ENCODE data around the gene KCNQ1. TPM values are rescaled to one million over a fixed set of nuclear protein-coding genes. Genes with fewer than 3 reads are reported as not detected.

The KCNQ1 gene
- total RNA-seq, 1 donor from 2014 or later = 3.4 TPM

- Mint-ChIP-seq H3K36me3 (ENCODE audit: low read depth) (no peaks in the 10 kb centered on the region), H3K4me1 (ENCODE audit: low read depth) (no peaks in the 10 kb centered on the region), H3K27ac (no peak overlapping the region), H3K27me3 (ENCODE audit: low read depth) (no peaks in the 10 kb centered on the region), H3K4me3 (ENCODE audit: low read depth) (no peak overlapping the region), H3K9me3 (no peaks in the 10 kb centered on the region)
- DNase-seq (ENCODE audit: low spot score) = no peak
- intact Hi-C loops (cut with micrococcal nuclease) = no loop called here
These were observed 241.0 kb downstream of the KCNQ1 start for GRCh38 chr11:2685566-2686359.

- no peak overlapping the region for H3K4me3 Mint-ChIP-seq (ENCODE audit: low read depth)
- no peaks in the 10 kb centered on the region for H3K4me1 Mint-ChIP-seq (ENCODE audit: low read depth)
- DNase-seq (ENCODE audit: low spot score) = no peak
- H3K27me3 Mint-ChIP-seq (ENCODE audit: low read depth) = no peaks in the 10 kb centered on the region
- intact Hi-C loops (cut with micrococcal nuclease) = no loop called here
- no peaks in the 10 kb centered on the region for H3K9me3 Mint-ChIP-seq
- H3K27ac Mint-ChIP-seq = no peak overlapping the region
- no peaks in the 10 kb centered on the region for H3K36me3 Mint-ChIP-seq (ENCODE audit: low read depth)
These were observed 241.8 kb downstream of the KCNQ1 start for GRCh38 chr11:2686360-2687222.

GRCh38 chr11:2687223-2687530, 242.4 kb downstream of the KCNQ1 start:
- H3K36me3 Mint-ChIP-seq (ENCODE audit: low read depth) = no peaks in the 10 kb centered on the region
- intact Hi-C loops (cut with micrococcal nuclease) = no loop called here

DNA sequence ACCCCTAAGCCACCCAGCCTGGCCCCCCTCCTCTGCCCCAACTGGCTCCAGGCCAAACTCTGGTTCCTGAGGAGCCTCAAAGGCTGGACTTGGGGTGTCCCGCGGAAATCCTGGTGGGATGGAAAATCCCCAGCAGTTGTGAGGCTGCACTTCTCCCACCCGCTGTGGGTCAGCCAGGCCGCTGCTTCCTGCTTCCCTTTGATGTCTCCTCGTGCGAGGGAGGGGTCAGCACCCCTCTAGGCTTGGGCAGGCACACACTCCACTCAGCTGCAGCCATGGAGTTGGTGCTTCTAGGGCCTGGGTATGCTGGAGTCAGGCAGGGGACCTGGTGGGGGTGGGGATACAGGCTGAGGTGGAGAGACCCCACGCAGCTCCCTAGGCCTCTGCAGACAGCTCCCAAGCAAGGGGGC, 243.0 kb downstream of the KCNQ1 start:
- intact Hi-C loops (cut with micrococcal nuclease) = no loop called here
- no peaks in the 10 kb centered on the region for H3K27me3 Mint-ChIP-seq (ENCODE audit: low read depth)
- no peaks in the 10 kb centered on the region for H3K36me3 Mint-ChIP-seq (ENCODE audit: low read depth)
- H3K4me3 Mint-ChIP-seq (ENCODE audit: low read depth) = no peak overlapping the region
- no peaks in the 10 kb centered on the region for H3K9me3 Mint-ChIP-seq
- no peak overlapping the region for H3K27ac Mint-ChIP-seq
- no peak for DNase-seq (ENCODE audit: low spot score)
- H3K4me1 Mint-ChIP-seq (ENCODE audit: low read depth) = no peaks in the 10 kb centered on the region

More at GRCh38 chr11:2687223-2687530, 242.4 kb downstream of the KCNQ1 start:
- Mint-ChIP-seq H3K9me3 (no peaks in the 10 kb centered on the region), H3K27ac (no peak overlapping the region), H3K27me3 (ENCODE audit: low read depth) (no peaks in the 10 kb centered on the region), H3K4me1 (ENCODE audit: low read depth) (no peaks in the 10 kb centered on the region), H3K4me3 (ENCODE audit: low read depth) (no peak overlapping the region)
- no peak for DNase-seq (ENCODE audit: low spot score)

DNA sequence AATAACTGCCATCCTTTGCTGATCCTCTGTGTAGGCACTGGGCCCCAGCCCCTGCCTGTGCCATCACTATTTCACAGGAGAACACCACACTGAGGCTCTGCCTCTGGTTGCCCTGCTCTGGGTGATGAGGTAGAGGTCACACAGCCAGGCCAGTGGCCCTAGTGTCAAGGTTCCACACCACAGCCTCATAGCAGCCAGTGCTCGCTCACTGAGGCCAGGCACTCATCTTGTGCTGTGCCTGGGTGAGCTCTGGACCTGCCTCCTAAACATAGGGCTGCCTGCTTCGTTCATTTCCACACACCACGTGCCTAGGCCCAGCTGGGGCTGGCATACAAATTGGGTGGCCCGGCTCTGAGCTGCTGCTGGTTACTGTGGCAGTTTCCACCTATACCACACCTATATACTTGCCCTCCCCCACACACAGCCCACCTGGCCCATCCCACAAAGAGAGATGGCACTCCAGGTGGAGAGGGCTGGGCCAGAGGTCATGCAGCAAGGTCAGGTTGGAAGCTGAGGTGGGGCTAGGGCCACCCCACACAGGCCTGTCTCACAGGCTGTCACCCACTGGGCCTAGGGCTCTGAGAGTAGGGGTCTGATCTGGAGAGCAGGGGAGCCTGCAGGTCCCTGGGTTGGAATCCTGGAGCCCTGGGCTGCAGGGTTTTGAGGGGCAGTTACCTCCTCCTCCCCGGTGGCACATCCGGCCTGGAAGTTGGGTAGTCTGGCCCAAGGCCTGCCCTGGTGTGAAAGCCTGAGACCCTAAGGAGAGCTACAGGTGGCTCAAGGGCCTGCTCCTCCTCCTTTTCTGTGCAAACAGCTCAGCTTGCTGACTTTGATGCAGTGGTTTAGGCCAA, 243.8 kb downstream of the KCNQ1 start:
- H3K27ac Mint-ChIP-seq = no peak overlapping the region
- no peak for DNase-seq (ENCODE audit: low spot score)
- H3K4me3 Mint-ChIP-seq (ENCODE audit: low read depth) = no peak overlapping the region
- H3K36me3 Mint-ChIP-seq (ENCODE audit: low read depth) = no peaks in the 10 kb centered on the region
- H3K9me3 Mint-ChIP-seq = no peaks in the 10 kb centered on the region
- H3K4me1 Mint-ChIP-seq (ENCODE audit: low read depth) = no peaks in the 10 kb centered on the region
- no peaks in the 10 kb centered on the region for H3K27me3 Mint-ChIP-seq (ENCODE audit: low read depth)
- intact Hi-C loops (cut with micrococcal nuclease) = no loop called here

- intact Hi-C loops (cut with micrococcal nuclease) = loop anchor here (5.0 kb wide), 1 partner anchor 197 kb away; the partner anchor contains the start of gene CDKN1C
- no peak overlapping the region for H3K27ac Mint-ChIP-seq
- no peak for DNase-seq (ENCODE audit: low spot score)
- no peak overlapping the region for H3K4me3 Mint-ChIP-seq (ENCODE audit: low read depth)
- no peaks in the 10 kb centered on the region for H3K4me1 Mint-ChIP-seq (ENCODE audit: low read depth)
- no peaks in the 10 kb centered on the region for H3K27me3 Mint-ChIP-seq (ENCODE audit: low read depth)
- H3K9me3 Mint-ChIP-seq = no peaks in the 10 kb centered on the region
- H3K36me3 Mint-ChIP-seq (ENCODE audit: low read depth) = no peaks in the 10 kb centered on the region
These were observed 245.1 kb downstream of the KCNQ1 start for GRCh38 chr11:2689651-2690575.

DNA sequence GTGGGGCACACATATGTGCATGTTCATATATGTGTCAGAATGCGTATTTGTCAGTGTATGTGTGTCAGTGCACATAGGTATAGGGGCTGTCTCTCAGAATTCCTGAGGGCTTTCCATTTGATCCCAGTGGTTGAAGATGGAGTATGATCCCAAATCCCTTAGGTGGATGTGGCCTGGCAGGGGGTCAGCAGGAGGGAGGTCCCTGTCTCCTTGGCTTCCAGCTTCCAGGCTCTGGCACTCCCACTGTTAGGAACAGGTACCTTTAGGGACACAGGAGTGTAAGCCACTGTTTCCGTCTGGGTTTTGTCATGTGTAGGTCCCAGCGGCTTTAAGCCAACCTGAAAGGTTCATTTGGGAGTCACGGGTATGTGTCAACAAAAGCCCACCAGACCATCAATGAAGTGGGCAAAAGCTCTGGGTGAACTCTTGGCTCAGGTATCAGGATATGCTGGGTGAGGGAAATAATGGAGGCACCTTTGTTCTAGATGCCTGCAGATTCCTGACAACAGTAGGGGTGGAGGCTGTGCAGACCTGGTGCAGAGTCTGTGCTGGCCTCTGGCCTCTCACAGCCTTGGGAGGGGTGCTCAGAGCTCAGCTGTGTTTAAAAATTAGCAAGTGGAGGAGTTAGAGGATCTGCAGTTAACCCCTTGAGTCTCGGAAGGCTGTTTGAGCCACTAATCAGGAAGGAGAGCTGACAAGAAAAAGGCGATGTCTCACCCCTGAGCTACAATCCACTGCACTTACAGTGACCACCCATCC, 246.0 kb downstream of the KCNQ1 start:
- no peaks in the 10 kb centered on the region for H3K36me3 Mint-ChIP-seq (ENCODE audit: low read depth)
- no peaks in the 10 kb centered on the region for H3K4me1 Mint-ChIP-seq (ENCODE audit: low read depth)
- DNase-seq (ENCODE audit: low spot score) = no peak
- no peak overlapping the region for H3K4me3 Mint-ChIP-seq (ENCODE audit: low read depth)
- intact Hi-C loops (cut with micrococcal nuclease) = loop anchor here (5.0 kb wide), 1 partner anchor 197 kb away; the partner anchor contains the start of gene CDKN1C
- no peaks in the 10 kb centered on the region for H3K9me3 Mint-ChIP-seq
- no peaks in the 10 kb centered on the region for H3K27me3 Mint-ChIP-seq (ENCODE audit: low read depth)
- no peak overlapping the region for H3K27ac Mint-ChIP-seq

- no peak for DNase-seq (ENCODE audit: low spot score)
- no peaks in the 10 kb centered on the region for H3K4me1 Mint-ChIP-seq (ENCODE audit: low read depth)
- H3K27me3 Mint-ChIP-seq (ENCODE audit: low read depth) = no peaks in the 10 kb centered on the region
- H3K36me3 Mint-ChIP-seq (ENCODE audit: low read depth) = no peaks in the 10 kb centered on the region
- intact Hi-C loops (cut with micrococcal nuclease) = loop anchor here (5.0 kb wide), 1 partner anchor 196 kb away; the partner anchor contains the start of gene CDKN1C
- no peak overlapping the region for H3K27ac Mint-ChIP-seq
- H3K4me3 Mint-ChIP-seq (ENCODE audit: low read depth) = no peak overlapping the region
- no peaks in the 10 kb centered on the region for H3K9me3 Mint-ChIP-seq
These were observed 246.6 kb downstream of the KCNQ1 start for GRCh38 chr11:2691355-2691761.

GRCh38 chr11:2691991-2692875, 247.4 kb downstream of the KCNQ1 start:
- no peaks in the 10 kb centered on the region for H3K9me3 Mint-ChIP-seq
- no peaks in the 10 kb centered on the region for H3K4me1 Mint-ChIP-seq (ENCODE audit: low read depth)
- H3K27me3 Mint-ChIP-seq (ENCODE audit: low read depth) = no peaks in the 10 kb centered on the region
- no peak overlapping the region for H3K4me3 Mint-ChIP-seq (ENCODE audit: low read depth)
- DNase-seq (ENCODE audit: low spot score) = no peak
- intact Hi-C loops (cut with micrococcal nuclease) = loop anchor here (5.0 kb wide), 1 partner anchor 195 kb away; the partner anchor contains the start of gene CDKN1C
- H3K27ac Mint-ChIP-seq = no peak overlapping the region
- H3K36me3 Mint-ChIP-seq (ENCODE audit: low read depth) = no peaks in the 10 kb centered on the region

DNA sequence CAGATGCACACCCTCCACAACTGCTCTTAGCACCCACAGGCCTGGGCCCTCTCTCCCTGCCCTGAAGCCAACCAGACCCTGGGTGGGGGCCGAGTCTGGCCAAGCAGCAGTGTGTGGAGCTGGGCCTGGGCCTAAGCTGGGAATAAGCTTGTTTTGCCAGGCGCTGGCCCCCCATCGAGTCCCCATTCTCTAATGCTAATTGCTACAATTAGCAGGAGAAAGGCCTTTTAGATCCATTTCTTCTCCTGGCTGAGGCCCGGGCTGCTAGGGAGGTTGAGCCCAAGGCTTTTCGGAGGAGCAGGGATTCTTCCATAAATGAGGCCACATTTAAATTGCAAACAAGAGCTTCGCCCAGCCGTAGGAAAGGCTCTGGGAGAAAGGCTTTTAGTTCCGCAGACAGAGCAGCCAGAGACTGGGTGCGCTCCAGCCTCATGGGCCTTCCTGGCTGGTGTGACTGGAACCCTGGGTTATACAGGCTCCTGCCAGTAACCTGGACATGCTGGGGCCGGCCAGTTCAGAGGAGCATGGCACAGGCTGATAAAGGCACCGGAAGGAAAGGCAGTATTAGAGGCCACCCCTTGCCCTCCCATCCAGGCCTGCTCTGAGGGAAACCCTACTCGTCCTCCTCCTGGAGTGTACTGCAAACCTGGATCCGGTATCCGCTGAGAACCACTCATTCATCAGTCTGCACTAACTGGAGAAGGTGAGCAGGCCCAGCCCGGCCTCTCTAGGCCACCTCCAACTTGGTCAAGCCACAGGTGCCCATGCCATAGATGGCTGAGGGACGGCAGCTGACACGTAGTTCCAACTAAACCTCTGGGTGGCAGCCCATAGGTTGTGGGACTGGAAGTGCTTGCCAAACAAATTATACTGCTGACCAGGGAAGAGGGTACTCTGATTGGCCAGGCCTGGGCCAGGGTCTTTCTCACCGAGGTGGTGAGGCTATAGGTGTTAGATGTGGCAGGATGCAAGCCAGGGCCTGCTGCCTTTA, 248.8 kb downstream of the KCNQ1 start:
- intact Hi-C loops (cut with micrococcal nuclease) = loop anchor here (5.0 kb wide), 1 partner anchor 194 kb away; the partner anchor contains the start of gene CDKN1C
- DNase-seq (ENCODE audit: low spot score) = no peak
- Mint-ChIP-seq H3K4me1 (ENCODE audit: low read depth) (peaks cover 4% of the 10 kb centered on the region), H3K4me3 (ENCODE audit: low read depth) (no peak overlapping the region), H3K27ac (no peak overlapping the region), H3K36me3 (ENCODE audit: low read depth) (peaks cover 4% of the 10 kb centered on the region), H3K9me3 (no peaks in the 10 kb centered on the region), H3K27me3 (ENCODE audit: low read depth) (no peaks in the 10 kb centered on the region)
